Heart left ventricle (tissue), 16 donors: ENCODE measurements around the gene LRRC71. TPM values are rescaled to one million over a fixed set of nuclear protein-coding genes. Genes with fewer than 3 reads are reported as not detected.

Source experiments
- ATAC-seq, 4 donors: fragments of 200-7000 bp; cut with Tn5 transposase; one replicate each; pipeline ENCODE4 v1.9.1; 2020 to 2022; ENCODE audit warnings: moderate library complexity in 4 of 4, mild to moderate bottlenecking in 3 of 4, moderate number of reproducible peaks in 1 of 4
- DNase-seq, 5 donors: peaks; one replicate each; pipeline ENCODE4 v3.0.0-alpha.2; 2020
- H3K27ac ChIP-seq, 12 donors: fragments of 200-600 bp; sonication (generic) in 4 of 12; one replicate each; pipeline versions ENCODE4 v1.5.0 to v1.8.0; 2016 to 2022; ENCODE audit warnings: mild to moderate bottlenecking in 2 of 12
- H3K27me3 ChIP-seq, 9 donors: fragments of 200-600 bp; sonication (generic) in 2 of 9; one replicate each; pipeline versions ENCODE4 v1.5.1 to v1.8.0; 2016 to 2022; ENCODE audit warnings: mild to moderate bottlenecking in 3 of 9
- H3K36me3 ChIP-seq, 9 donors: fragments of 200-600 bp; sonication (generic) in 2 of 9; one replicate each; pipeline versions ENCODE4 v1.5.0 to v1.8.0; 2018 to 2022; ENCODE audit warnings: mild to moderate bottlenecking in 2 of 9
- H3K4me1 ChIP-seq, 12 donors: fragments of 200-600 bp; sonication (generic) in 4 of 12; one replicate each; pipeline versions ENCODE4 v1.5.0 to v1.8.0; 2016 to 2022; ENCODE audit warnings: mild to moderate bottlenecking in 3 of 12
- H3K4me3 ChIP-seq, 12 donors: fragments of 200-600 bp; sonication (generic) in 4 of 12; one replicate each; pipeline versions ENCODE4 v1.5.0 to v1.8.0; 2017 to 2022; ENCODE audit warnings: mild to moderate bottlenecking in 9 of 12, moderate library complexity in 4 of 12
- H3K9me3 ChIP-seq, 12 donors: fragments of 200-600 bp; sonication (generic) in 4 of 12; one replicate each; pipeline versions ENCODE4 v1.5.0 to v1.8.0; 2016 to 2022; ENCODE audit warnings: mild to moderate bottlenecking in 1 of 12
- CTCF ChIP-seq, 12 donors: fragments of 200-600 bp; sonication (generic) in 4 of 12; IDR thresholded peaks; one replicate each; pipeline versions ENCODE4 v1.5.0 to v1.8.0; 2018 to 2022; ENCODE audit warnings: antibody characterized with exemption in 12 of 12, mild to moderate bottlenecking in 5 of 12
- POLR2A ChIP-seq, 2 donors: fragments of 450-650 bp; IDR thresholded peaks; one replicate each; pipeline ENCODE4 v1.6.1; 2017; ENCODE audit warnings: antibody characterized with exemption in 2 of 2, mild to moderate bottlenecking in 2 of 2, moderate library complexity in 2 of 2
- WGBS, 4 donors: extraction: QIAGEN DNeasy Blood & Tissue Kit in 2 of 4; methylation state at CpG; one replicate each; pipeline versions ENCODE4 v1.1.5 to v1.1.7; 2013 to 2018; 5-methylcytosine and 5-hydroxymethylcytosine counted together
- intact Hi-C, 10 donors: fragments of 100-400 bp; cut with DNase I; formaldehyde crosslinking; loops; one replicate each; pipeline versions ENCODE4 v1.11.1 to v1.14.2; 2022
- polyA plus RNA-seq, 2 donors: library from polyadenylated mRNA; stranded (reverse); fragments of 200-250 nt; gene quantifications; one replicate each; pipeline ENCODE4 v1.2.3, GENCODE V29; 2013
- total RNA-seq, 9 donors: library from RNA; depleted of rRNA in 2 of 9; stranded (reverse); fragments of >200 nt in 2 of 9; fragmentation: NEBNext Ultra II Directional in 3 of 9; extraction: Animal tissue kit (Norgen Biotek cat#: 25700) in 3 of 9; gene quantifications; one replicate each; pipeline versions ENCODE4 v1.1.0 to v1.2.4, GENCODE V29; 2016 to 2023
- donor health status: ischemic (EF 13 %, LVEDD 7.1; RV severe dilation, severe dysfunction).
- donor health status: healthy with polysubstance abuse.
- donor health status: DM: no; HTN: yes; CAD: no.
- donor health status: DM: no; HTN: no; CAD: no.
- donor health status: ischemic (EF 25% LVEDD 6.9; RV normal size, moderate dysfunction).
- donor health status: ischemic (EF 25% LVEDD 5.7; RV mildly dilated, moderate dysfunction).
- donor health status: healthy.
- donor health status: DM: yes; HTN: yes; CAD: no.
- donor health status: ischemic (EF 35%, LVEDD 5.7; RV mildly dilated, moderate dysfunction).
- donor health status: nonischemic (EF 11% LVEDD 7.7; RV severe dilation, severe dysfunction).
- donor health status: DM: yes; HTN: yes; CAD: no.
- donor health status: PGD.
- donor health status: ischemic (EF 29% LVEDD 5.4; RV normal size, mild dysfunction).
- donor health status: nonischemic (EF 23%, LVEDD 6.1; RV moderate dilation, normal function).

The LRRC71 gene
- total and polyA plus RNA-seq, 11 donors = 0.06 to 0.42 (median 0.27) TPM; not detected in 8

GRCh38 chr1:156969496-156969895 is 49.1 kb downstream of the LRRC71 start:
- no peak for DNase-seq
- intact Hi-C loops = loop anchor here in 2 of 10 donors (10.0 kb wide), 1 partner anchor 105 kb away; no protein-coding TSS in a partner anchor
- no peaks in the 10 kb centered on the region for H3K4me1 ChIP-seq
- no peaks in the 10 kb centered on the region for H3K9me3 ChIP-seq
- H3K4me3 ChIP-seq = no peak overlapping the region
- peaks cover 0 to 100% (median 78%) of the 10 kb centered on the region in 9 donors for H3K36me3 ChIP-seq
- no peaks in the 10 kb centered on the region for H3K27me3 ChIP-seq
- no peak for TF ChIP-seq POLR2A (IDR thresholded peaks at IDR 0.05)
- no peak for TF ChIP-seq CTCF (IDR thresholded peaks at IDR 0.05)
- ATAC-seq = no peak
- 83 to 92% (median 87%) methylated on average over 3 of the region's 3 CpGs for WGBS, 4 donors
- no peak overlapping the region for H3K27ac ChIP-seq

DNA sequence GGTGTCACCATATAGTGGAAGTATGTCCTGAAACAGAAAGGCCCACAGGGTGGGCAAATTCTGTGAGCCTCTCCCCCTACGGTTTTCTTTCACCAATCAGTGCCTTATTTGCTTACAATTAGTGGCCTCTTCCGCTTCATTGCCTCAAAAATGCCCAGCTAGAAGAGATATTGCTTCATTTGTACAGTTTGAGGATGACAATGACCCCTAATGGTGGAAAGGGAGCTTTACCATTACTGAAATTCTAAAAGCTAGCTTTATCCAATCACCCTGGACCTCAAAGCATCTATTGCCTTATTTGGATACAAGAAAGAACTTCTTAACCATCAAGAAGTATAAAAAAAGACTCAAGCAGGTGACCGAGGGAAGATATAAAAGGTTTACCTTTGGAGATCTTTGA is 49.6 kb downstream of the LRRC71 start:
- DNase-seq = no peak
- Histone ChIP-seq H3K4me3 (no peak overlapping the region), H3K27me3 (no peaks in the 10 kb centered on the region), H3K4me1 (no peaks in the 10 kb centered on the region), H3K9me3 (no peaks in the 10 kb centered on the region), H3K36me3 (peaks cover 0 to 100% (median 83%) of the 10 kb centered on the region in 9 donors), H3K27ac (no peak overlapping the region)
- ATAC-seq = no peak
- WGBS, 4 donors = 86 to 96% (median 93%) methylated on average over 3 of the region's 3 CpGs
- intact Hi-C loops = no loop called here
- no peak for TF ChIP-seq CTCF (IDR thresholded peaks at IDR 0.05)
- TF ChIP-seq POLR2A (IDR thresholded peaks at IDR 0.05) = no peak

DNA sequence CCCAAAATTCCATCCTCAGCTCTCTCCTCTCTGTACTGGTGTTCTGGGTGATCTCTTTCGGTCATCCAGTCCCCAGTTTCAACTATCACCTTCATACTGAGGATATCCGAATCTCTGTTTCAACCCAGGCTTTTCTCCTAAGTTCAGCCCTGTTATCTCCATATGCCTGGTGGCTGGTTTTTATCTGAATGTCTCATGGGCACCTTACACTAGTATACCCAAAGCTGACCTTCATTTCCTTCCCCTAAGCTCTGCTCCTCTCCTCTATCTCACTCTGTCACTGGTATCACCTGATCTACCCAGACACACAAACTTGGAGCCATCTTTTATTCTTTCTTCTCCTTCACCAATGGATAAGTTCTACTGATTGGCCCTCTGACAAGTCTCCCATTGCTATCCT is 53.0 kb downstream of the LRRC71 start:
- no peaks in the 10 kb centered on the region for H3K9me3 ChIP-seq
- H3K27ac ChIP-seq = no peak overlapping the region
- intact Hi-C loops = no loop called here
- no peak overlapping the region for H3K4me3 ChIP-seq
- ATAC-seq = no peak
- WGBS, 4 donors = 96 to 98% (median 97%) methylated on average over 2 of the region's 2 CpGs
- no peaks in the 10 kb centered on the region for H3K4me1 ChIP-seq
- TF ChIP-seq POLR2A (IDR thresholded peaks at IDR 0.05) = no peak
- no peak for TF ChIP-seq CTCF (IDR thresholded peaks at IDR 0.05)
- H3K36me3 ChIP-seq = peaks cover 0 to 100% (median 91%) of the 10 kb centered on the region in 9 donors
- no peaks in the 10 kb centered on the region for H3K27me3 ChIP-seq
- no peak for DNase-seq

DNA sequence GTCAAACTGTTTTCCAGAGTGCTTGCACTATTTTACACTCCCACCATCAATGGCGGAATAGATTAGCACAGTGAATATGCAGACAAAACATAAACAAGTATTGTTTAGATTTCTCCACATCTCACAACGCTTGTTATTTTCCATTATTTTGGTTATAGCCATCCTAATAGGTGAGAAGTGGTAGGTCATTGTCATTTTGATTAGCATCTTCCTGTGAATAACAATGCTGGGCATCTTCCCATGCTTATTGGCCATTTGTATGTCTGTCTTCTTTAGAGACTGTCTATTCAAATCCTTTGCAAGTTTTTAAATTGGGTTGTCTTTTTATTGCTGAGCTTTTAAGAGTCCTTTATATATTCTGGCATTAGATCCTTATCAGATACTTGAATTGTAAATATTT is 54.7 kb downstream of the LRRC71 start:
- 71 to 74% (median 73%) methylated on average over 2 of the region's 2 CpGs for WGBS, 4 donors
- ATAC-seq = no peak

More for the DNA sequence above, 54.7 kb downstream of the LRRC71 start:
- H3K27ac ChIP-seq = no peak overlapping the region
- H3K9me3 ChIP-seq = no peaks in the 10 kb centered on the region
- H3K4me1 ChIP-seq = no peaks in the 10 kb centered on the region
- no peak for TF ChIP-seq POLR2A (IDR thresholded peaks at IDR 0.05)
- TF ChIP-seq CTCF (IDR thresholded peaks at IDR 0.05) = no peak
- no peak for DNase-seq
- H3K36me3 ChIP-seq = peaks cover 0 to 99% (median 90%) of the 10 kb centered on the region in 9 donors
- intact Hi-C loops = no loop called here
- no peaks in the 10 kb centered on the region for H3K27me3 ChIP-seq
- no peak overlapping the region for H3K4me3 ChIP-seq
